GM18511 (cell line): ENCODE measurements around the gene TUSC2.

Experiments used
- ATAC-seq: cut with Tn5 transposase; IDR thresholded peaks from one replicate; pipeline ENCODE4 v1.9.1; 2021; ENCODE audit warnings: mild to moderate bottlenecking, moderate library complexity; ENCODE audit not compliant: unreplicated experiment

TUSC2 gene

DNA sequence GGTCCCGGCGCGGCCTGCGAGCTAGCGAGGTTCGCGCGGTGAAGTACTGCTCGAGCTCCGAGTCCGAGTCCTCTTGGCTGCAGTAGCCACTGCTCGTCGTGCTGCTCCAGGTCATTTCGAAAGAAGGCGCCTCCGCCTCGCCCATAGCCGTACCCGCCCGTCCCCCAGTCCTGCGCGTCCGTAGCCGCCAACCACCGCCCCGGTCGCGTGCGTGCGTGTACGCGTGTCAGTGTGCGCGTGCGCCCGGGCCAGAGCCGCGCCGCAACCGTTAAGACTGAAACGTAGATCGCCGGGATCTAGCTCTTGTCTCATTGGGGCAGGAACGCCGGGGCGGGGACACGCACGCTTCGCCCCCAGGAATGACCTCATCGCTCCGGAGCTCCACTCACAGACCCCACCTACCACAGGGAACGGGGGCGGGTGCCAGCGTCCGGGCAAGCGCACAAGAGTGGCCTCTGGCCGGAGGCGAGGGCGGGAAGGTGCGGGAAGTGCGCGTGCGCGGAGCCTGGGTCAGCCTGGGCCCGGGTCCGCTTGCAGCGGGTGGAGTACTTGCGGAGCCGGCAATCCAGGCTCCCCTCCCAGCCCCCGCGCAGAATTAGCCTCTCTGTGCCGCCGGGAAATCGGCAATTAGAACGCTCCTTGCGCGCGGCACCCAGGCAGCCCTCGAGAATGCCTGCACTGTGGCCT is 9.3 kb upstream of the TUSC2 start:
- peak; percentile 79 for ATAC-seq

DNA sequence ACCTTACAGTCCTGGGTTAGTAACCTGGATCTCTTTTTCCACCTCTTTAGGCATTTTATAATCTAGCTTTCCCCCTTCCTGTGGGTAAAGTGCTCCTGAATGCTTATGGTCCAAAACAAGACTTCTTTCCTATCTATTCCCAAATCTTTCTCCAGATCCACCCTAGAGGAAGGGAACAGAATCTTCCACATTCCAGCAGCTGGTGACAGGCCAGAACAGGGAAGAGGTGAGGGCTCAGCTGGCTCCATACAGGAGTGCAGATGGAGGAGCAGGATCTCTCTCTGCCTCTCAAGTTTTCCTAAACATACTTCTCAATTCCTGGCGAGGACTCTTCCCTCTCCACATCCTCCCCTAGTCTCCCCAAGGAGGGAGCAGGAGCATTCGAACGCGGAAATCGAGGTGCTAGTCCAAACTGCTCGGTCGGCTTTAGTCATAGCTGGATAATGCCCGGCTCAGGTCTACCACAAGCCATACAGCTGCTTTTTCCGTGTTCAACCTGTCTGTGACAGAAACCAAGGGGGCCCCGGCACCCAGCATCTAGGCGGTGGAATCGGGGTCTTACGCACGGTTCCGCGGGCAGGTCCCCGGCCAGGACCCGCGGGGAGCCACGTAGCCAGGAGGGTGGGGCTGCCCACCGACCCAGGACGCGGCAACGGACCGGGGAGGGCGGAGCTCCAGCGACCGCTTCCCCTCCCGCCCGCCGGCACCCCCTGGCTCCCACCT is 8.6 kb upstream of the TUSC2 start:
- peak; percentile 35 for ATAC-seq

DNA sequence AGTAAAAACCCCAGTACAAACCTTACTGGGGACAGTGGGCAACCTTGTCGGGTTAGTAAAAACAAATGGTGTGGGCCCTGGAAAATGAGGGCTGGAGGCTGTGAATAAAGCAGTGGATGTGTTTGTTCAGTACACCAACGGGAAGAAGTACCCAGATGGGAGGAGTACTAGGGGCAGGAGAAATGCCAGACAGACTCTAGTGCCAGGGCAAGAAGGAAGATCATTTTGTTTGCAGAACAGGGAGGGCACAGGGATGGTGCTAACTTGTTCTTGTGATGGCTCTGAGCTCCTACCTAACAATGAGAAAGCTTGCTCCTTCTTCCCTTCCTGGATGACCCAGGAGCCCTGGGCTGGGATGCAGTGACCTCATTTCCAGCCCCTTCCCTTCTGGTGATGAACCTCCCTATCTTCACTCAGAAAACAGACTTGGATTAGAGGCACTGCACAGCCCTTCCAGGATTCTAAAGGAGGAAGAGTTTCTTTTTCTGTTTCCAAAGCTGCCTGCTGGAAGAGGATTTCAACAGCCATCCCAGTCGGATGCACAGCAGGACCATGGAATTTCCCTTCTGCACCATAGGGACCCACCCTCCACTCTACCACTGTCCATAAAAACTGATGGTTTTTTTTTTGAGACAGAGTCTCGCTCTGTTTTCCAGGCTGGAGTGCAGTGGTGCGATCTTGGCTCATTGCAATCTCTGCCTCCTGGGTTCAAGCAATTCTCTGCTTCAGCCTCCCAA is 6.5 kb upstream of the TUSC2 start:
- ATAC-seq = no peak

DNA sequence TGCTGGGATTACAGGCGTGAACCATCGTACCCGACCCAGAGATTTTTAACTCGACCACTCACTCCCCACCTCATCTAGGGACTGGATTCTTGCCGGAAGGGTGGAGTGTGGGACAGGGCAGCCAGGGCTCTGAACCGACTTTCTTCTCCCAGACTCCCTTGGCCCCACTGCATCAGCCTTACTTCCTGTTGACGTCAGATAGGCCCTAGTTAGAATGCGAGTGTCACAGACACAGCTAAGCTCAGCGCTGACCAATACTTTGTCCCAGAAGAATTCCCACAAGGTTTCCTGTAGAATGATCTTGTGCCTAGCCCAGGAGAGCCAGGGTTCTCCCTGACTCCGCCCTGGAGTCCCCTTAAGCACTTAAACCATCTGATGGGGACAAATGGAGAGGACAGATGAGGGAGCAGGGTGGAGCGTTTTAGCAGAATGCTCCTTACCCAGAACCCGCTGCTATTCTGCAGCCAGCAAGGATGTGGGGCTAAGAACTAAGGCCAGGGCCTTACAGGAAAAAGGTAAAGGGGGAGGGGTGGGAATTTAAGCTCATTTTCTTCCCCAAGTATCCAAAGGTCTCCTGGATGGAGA is 5.8 kb upstream of the TUSC2 start:
- ATAC-seq = no peak

DNA sequence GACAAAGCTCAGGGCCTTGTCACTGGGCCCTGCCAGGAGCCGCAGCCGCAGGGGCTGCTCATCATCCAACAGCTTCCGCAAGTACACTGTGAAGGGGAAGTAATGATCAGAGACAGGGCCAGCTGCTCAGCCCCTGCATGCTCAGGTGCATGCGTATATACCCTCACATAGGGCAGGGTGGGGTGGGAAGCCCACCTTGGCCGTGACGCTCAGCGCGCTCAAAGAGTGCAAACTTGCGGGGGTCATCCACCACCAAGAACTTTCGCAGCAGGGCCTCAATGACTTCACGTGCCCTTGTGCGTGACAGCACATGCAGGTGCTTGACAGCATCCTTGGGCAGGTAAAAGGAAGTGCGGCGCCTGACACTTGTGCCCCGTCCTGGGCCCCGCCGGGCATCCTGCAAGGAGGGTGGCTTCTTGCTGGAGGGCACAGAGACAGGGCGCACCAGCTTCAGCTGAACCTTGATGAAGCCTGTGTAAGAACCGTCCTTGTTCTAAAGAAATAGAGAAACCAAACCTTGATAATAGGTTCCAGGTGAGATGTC is 3.4 kb upstream of the TUSC2 start:
- no peak for ATAC-seq

DNA sequence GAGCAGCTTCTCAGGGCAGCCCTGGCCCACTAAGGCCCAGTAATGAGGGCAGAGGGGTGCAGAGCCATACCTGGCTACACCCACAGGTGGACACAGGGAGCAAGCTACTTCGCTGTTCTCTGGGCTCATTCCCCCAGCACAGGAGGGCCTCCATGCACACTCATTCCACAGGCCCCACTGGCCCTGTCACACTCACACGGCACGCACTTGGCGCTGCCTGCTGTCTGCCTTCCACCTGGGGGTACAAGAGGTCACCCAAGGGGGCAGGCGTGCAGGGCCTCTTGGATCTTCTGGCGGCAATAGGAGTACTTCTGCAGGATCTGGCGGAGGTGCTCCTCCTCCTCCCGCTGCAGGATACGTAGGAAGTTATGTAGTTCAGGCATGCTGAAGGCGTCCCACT is 2.3 kb upstream of the TUSC2 start:
- no peak for ATAC-seq

DNA sequence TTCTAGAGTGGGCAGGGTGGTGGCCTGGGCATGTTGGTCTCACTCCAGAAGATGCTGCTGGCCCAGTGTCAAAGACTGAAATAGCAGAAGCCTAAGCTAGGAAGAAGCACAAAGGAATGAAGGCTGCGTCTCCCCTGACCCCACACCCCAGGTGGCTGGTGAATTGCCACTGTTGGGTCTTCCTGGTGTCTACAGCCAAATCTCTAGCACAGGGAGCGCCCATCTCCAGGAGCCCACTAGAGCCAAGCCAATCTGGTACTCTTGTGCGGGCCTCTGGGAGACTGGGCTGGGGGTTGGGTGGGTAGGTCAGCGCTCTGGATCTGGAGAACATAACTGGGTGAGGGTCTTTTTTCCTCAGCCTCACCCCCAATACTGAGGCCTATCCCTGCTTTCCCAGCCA is 894 bp downstream of the TUSC2 start:
- no peak for ATAC-seq

DNA sequence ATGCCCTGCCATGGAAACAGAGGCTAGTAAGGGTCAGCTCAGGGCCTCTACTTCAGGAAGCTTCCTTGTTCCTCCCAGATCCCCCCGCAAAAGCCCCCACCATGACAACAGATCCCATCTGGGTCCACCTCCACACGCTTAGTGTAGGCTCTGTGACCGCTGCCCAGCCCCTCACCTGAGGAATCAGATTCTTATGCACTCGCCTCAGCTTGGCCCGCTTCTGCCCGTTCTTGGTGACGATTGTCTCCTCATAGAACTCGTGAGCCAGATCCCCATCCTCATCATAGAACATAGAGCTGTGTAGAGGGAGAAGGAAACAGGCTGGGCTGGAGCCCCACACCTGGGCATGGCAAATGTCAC is 1.9 kb downstream of the TUSC2 start:
- ATAC-seq = no peak

DNA sequence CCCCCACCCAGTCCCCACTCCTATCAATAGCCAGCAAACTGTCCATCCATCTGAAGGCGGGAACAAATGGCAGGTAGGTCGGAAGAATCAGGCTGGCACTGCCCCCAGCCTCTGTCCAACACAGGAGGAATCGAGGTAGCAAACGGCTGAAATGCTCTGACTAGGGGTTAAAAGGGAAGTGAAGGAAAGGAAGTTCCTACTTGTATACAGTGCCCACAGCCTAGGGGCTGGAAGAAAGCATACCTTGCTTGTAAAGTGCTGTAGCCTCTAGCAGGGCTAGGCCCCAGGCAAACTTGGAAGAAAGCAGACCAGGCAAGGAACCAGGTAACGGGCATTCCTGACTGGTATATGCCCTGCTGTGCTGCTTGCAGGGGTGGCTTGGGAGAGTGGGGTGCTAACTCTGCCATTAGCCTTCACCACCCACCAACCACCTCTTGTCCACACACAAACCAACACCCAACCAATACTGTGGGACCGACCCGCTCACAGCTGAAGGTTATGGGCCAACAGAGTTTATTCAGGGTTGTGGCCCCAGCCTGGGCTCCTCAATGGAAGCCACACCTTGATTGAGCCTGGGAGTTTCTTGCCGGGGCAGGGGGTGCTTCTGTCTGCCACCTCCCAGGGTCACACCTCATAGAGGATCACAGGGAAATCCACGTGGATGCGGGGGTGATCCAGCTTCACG is 2.4 kb downstream of the TUSC2 start:
- ATAC-seq = no peak

DNA sequence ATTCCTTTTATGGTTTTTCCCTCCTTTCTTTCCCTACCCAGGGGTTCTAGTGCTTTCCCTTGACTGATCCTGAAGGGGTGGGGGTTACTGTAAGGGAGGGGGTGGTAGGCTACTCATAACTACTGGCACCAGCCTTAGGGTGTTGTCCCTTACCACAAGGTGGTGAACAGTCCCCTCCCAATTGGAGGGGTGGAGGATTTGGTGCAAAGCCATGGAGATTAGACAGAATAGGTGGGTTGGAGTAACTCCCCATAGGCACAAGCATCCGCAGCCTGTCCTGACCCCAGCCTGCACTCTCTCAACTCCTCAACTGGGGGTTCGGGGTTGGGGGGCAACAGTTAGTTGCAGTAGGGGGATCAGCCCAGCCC is 2.9 kb downstream of the TUSC2 start:
- ATAC-seq = no peak

DNA sequence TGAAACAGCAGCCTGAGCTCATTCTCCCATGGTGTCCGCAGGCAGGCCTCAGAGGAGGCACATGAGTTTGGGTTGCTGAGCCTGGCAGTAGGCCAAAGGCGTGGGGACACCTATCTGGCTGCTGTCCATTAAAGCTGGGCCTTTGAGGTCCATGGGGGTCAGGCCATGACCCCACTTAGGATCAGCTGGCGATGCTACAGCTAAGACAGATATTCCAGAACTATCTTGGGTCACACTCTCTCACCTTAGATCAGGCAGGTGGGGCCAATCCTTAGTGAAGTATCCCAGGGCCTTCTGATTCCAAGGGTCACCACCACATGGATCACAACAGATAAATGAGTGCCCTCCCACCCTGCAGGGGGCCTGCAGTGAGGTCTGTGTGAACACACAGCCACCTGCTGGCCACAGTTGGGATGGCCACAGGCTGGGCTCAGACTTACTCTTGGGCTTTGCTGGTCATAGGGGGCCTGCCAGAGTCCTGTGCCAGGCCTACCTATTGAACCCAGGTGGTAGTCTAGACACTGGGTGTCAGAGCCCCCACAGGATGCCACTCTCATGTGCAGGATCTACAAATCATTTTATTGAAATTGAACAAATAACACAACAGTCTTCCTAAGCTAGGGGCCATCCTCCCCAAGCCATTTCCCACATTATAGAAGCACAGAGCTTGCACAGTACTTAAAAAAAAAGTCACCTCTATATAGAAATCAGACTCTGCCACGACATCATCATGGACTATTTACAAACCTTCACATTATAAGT is 3.5 kb downstream of the TUSC2 start:
- ATAC-seq = no peak

DNA sequence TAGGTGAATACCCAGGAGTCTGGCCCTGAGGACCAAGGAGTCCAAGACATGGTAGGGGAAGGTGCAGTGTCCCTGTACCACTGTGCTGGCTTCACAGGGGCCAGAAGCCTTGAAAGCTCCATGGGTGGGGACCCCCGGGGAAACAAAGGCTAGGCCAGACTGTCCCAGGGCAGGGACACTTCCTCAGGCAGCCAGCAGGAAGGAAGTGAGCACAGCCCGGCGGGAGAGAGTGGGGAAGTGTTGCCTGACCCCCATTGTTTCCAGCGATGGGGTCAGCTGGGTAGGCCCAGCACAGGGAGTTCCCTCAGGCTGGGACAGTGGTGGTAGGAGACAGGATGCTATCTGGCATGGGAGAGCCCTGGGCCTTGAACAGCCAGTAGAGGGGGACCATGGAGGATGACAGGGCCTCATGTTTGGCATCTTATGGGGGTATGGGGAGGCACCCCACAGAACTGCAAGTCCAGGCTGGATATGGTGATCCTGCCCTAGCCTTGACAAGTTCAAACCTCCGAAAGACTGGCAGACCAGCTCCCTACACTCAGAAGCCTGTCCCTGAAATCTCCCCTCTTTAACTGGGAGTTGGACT is 4.3 kb downstream of the TUSC2 start:
- ATAC-seq = no peak

DNA sequence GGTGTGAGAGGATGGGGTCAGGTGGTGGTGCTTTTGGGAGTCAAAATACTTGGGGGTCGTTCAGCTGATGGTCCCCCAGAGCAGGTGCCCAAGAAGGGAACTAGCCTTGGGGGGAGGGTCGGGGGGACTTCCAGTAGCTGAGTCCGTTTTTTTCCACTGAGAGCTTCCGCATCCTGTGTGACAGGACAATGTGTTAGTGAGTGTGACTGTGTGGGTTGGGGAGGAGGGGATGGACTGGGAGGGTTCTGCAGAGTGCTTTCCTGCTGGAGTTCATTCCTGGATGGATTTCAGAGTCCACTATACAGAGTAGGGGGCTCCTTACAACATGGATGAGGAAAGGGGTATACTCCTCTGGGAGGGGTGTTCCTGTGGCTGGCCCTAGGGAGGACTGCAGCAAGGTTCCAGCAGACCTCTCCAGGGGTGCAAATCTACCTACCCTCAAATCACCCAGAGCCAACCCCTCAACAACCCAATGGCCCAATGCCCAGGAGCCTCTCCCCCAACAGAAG is 4.9 kb downstream of the TUSC2 start:
- ATAC-seq = no peak

DNA sequence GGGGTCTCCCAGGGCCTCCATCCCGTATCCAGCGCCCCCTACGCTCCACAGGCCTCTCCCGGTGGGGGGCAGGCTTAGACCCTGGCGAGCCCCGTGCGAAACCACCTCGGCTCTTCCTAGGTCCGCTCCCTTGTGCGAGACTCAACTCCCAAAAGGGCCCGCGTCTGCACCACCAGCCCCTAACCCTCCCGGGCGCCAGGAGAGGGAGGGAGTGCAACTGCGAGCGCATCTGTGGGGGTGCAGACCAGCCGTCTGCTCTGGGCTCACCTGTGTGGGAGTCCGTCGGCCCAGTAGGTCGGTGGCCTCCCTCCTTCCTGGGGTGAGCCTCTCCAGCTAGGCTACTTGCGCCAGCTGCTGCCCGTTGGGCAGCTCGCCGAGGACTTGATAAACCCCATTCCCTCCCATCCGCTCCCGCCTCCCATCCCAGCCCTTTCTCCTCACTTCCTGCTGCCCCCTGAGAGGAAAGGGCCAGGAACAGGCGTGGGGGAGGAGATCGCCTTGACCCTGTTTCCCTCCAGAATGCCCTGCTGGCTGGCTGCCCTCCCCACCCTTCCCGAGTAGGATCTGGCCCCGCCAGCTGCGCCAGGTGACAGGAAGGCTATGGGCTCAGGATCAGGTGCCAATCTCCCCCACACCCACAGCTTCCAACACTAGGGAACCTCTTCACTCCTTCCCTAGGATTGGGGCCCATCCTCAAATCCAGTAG is 5.5 kb downstream of the TUSC2 start, which contains the start of gene HYAL2:
TSS of gene HYAL2 (minus strand) at position 360 of the 706 bp plus-strand sequence. CDS start 2,256 bp downstream, outside the sequence.
- ATAC-seq = no peak

DNA sequence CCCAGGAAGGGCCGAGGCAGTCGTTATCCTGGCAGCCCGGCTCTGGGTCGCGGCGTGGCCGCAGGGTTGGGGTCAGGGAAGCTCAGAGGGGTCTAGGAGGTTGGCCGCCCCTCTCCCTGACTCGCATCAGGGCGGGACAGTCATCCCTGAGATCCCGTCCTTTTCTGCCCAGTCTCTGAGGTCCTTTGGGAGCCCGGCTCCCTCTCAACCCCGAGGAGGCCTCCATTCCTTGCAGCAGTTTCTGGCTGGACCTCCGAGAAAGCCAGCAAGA is 6.0 kb downstream of the TUSC2 start:
- no peak for ATAC-seq

DNA sequence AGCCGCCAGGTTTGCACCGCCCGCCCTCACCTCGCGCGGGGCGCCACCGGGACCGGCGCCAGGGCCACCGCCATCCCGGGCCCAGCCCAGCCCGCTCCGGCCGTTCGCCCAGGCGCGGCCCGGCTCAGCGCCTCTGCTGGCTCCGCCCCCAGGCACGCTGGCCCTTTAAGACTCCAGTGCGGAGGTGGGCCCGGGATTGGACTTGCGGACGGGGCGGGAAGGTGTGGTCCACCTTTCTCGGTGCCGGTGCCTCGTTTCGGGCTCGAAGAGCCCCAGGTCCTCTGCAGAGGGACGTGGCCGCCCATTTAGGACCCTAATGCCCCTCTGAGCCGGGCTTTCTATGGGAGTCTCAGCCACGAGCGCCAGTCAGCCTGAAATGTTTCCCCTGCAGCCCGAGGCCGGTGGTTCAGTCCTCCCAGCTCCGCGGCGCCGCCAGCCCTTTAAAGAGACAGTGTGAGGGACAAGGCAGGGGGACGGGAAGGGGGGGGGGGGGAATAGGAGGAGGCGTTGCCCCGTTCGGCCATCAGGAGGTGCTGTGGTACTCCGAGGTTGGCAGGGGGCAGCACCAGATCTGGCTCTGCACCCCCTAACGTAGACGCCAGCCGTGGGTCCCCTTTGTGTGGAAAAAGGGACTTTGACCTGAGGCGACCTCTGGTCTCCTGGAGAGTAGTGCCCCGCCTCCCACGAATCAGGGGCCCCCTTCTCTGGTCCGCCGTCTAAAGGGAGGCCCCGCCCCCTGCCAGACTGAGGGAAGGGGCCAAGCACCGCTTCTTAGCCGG is 6.5 kb downstream of the TUSC2 start:
- ATAC-seq = peak; percentile 85

DNA sequence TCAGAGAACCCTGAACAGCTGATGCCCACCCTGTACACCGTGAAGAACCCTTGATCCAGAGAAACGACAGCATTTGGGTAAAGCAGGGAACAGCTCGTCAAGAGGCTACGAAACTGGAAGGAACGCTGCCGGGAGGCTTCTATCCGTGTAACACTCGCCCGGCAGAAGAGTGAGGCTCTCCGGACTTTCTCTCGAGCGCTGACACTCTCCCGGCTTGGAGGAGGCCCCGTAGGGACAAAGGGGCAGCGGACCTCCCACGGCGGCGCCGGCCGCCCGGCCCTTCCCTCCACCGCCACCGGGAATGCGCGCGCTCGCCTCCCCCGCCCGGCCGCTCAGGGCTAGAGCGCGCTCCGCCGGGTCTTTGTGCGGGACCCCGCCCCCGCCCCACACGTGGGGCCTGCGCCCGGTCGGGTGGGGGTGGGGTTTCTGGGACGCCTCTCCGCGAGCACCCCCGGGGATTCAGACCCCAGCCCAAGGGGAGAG is 7.1 kb downstream of the TUSC2 start:
- peak; percentile 53 for ATAC-seq
